ENCODE data around the gene RNF223. TPM values are rescaled to one million over a fixed set of nuclear protein-coding genes. Genes with fewer than 3 reads are reported as not detected.
"Not testable (repeated sequence)": the region's sequence is repeated elsewhere in the genome, so short reads cannot be mapped to it uniquely, and the experiment has no call there.

RNF223 gene
- total RNA-seq, 1 donor from 2014 or later = 0.62 TPM

- no peak for DNase-seq
These were observed 35.6 kb upstream of the RNF223 start for GRCh38 chr1:1109743-1110142.

DNA sequence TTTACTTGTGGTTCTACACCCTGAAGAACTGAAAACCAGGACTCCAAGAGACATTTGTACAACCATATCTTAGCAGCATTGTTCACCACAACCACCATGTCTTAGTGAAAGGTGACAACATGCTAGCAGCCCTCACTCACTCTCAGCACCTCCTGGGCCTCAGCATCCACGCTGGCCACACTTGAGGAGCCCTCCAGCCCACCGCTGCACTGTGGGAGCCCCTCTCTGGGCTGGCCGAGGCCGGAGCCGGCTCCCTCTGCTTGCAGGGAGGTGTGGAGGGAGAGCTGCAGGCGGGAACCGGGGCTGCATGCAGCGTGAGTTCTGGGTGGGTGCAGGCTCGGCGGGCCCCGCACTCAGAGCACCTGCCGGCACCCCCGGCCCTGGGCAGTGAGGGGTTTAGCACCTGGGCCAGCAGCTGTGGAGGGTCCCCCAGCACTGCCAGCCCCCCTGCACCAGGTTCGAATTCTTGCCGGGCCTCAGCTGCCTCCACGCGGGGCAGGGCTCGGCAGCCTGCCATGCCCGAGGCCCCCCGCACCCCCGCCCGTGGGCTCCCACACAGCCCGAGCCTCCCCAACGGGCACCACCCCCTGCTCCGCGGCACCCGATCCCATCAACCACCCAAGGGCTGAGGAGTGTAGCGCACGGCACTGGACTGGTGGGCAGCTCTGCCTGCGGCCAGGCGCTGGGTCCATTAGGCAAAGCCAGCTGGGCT, 32.6 kb upstream of the RNF223 start:
- no peak for DNase-seq

- DNase-seq = not testable (repeated sequence)
These were observed 30.0 kb upstream of the RNF223 start for GRCh38 chr1:1104152-1104551.

DNA sequence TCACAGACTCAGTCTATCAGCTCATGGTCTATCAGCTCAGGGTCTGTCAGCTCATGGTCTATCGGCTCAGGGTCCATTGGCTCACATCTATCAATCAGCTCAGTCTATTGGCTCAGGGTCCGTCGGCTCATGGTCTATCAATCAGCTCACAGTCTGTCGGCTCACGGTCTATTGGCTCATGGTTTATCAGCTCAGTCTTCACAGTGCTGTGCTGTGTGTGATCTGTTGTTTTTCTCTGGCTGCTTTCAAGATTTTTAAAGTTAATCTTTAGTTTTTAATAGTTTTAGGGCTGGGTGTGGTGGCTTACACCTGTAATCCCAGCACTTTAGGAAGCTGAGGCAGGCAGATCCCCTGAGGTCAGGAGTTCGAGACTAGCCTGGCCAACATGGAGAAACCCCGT, 27.4 kb upstream of the RNF223 start:
- no peak for DNase-seq

GRCh38 chr1:1100296-1100695, 26.2 kb upstream of the RNF223 start:
- DNase-seq = no peak

- no peak for DNase-seq
These were observed 25.5 kb upstream of the RNF223 start for GRCh38 chr1:1099506-1100183.

DNA sequence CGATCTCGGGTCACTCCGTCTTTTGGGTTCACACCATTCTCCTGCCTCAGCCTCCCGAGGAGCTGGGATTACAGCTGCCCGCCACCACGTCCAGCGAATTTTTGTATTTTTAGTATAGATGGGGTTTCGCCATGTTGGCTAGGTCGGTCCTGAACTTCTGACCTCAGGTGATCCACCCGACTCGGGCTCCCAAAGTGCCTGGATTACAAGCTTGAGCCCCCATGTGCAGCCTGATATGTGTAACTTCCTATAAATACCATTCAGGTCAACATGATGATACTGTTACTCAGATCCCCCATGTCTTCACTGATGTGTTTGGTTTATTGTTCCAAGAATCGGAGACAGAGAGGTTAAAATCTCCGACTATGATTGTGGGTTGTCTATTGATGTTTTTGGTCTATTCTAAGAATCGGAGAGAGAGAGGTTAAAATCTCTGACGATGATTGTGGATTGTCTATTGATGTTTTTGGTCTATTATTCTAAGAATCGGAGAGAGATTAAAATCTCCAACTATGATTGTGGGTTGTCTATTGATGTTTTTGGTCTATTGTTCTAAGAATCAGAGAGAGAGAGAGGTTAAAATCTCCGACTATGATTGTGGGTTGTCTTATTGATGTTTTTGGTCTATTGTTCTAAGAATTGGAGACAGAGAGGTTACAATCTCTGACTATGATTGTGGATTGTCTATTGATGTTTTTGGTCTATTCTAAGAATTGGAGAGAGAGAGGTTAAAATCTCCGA, 24.7 kb upstream of the RNF223 start:
- no peak for DNase-seq

DNA sequence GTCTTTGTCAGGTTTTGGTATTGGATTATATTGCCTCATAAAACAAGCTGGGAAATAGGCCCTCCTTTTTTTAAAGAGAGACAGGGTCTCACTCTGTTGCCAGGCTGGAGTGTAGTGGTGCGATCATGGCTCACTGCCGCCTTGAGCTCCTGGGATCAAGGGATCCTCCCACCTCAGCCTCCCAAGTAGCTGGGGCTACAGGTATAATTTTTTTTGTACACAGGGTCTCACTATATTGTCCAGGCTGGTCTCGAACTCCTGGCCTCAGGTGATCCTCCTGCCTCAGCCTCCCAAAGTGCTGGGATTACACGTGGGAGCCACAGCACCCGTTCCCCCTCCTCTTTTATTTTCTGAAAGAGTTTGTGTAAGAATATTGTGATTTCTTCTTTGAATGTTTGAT, 22.0 kb upstream of the RNF223 start:
- DNase-seq = not testable (repeated sequence)

- no peak for DNase-seq
These were observed 20.9 kb upstream of the RNF223 start for GRCh38 chr1:1094981-1095380.

- DNase-seq = no peak
These were observed 19.5 kb upstream of the RNF223 start for GRCh38 chr1:1093610-1093943.

GRCh38 chr1:1092894-1093609, 18.9 kb upstream of the RNF223 start:
- no peak for DNase-seq

- no peak for DNase-seq
These were observed 18.2 kb upstream of the RNF223 start for GRCh38 chr1:1092149-1092855.

GRCh38 chr1:1091344-1092148, 17.4 kb upstream of the RNF223 start:
- no peak for DNase-seq

DNA sequence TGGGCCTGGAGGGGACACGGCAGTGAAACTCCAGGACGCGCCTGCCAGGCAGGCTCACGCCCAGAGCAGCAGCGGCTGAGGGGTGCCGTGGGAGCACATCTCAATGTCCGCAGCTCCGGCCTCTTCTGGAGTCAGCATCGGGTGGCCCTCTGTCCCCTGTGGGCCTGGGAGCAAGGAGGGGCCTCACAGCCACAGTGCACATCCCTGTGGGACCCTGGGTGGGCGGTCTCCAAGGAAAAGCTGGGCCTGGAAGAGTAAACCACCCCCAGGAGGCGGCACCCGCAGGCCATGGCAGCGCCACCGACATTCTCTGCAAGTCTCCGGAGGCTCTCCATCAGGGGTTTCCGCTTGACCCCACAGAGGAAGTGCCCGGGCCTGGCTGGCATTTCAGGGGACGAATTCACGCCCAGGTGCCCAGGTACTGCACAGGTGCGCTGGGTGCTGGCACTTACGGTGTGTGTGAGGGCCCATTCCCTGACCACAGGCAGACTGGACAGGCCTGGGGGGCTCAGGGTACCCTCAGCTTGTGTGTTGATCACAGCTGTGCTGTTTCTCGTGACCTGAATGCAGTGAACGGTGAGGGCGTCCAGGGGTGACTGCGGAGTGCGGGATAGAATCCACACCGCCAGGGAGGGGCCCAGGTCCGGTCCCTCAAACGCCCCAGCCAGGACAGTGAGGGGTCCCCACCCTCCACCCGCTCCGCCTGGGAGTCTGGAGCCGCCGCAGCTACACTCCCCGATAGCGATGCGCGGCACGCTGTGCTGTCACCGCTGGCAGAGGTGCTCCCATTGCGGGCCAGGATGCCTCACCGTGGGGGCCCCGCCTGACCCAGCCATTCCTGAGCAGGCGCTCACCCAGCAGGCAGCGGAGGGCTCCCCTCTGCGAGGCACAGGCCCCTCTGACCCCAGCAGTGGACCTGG, 16.6 kb upstream of the RNF223 start:
- DNase-seq = no peak

DNA sequence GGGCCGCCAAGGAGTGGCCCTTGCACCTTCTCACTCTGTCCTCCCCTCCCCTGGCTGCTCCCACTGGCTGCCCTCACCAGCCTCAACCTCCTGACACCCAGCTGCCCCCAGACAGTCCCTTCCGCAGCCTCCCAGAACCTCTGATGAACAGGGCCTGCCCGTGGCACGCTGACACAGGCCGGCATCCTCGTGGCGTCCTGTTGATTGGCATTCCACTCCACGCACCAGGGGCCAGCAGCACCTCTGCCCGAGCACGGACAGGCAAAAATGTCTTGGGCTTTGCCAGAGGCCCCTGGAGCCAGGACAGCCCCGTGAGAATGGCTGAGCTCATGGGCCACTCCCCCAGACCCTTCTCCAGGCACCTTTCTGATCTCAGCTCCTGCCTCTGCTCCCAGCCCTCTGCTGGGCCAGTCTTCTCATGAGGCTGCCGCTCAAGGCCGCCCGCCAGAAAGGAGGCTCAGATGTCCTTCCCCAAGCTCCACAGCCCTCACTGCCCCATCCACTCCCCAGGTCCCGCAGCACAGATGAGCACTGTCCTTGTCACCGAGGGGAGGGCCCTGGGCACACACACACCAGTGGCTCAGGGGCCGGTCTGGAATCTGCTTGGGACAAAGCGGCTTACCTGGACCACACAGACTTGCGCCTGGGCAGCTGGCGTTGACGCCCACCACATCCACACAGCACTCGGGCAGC, 15.8 kb upstream of the RNF223 start:
- DNase-seq = no peak

DNA sequence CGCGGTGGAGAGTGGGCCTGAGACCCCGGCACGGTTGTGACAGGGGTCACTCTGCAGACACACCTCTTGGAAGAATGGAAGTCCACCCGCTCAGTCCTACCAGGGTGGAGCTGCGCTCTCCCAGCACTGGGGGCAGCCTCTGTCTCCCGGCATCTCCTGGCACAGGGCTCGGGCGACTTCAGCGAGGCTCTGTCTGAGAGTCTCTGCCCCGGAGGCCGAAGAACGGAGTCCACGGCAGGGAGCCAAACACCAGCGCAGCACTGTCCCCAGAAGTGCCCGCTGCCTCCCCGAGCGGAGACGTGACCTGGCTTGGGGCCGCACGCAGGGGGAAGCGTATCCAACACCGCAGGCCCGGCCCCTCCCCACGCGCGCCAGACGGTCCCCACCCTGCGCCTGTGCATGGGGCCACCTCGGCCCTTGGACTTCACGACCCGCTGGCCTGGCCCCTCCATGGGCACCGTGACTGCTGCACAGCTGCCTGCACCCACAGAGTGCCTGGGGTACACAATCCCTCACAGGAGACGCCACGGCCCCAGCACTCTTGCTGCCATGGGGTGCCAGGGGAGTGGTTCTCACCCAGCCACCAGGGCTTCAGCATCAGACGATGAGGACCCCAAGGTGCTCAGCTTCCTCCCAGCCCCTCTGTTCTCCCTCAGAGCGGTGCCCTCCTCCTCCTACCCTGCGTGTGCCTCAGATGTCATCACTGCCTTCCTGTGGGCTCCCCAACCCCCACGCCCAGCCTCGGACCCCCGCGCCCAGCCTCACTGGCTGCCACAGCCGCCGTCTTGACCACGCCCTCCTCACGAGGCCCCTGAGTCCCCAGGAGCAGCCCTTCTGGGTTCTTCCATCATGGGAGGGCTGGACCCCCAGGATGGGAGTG, 14.9 kb upstream of the RNF223 start:
- no peak for DNase-seq

DNA sequence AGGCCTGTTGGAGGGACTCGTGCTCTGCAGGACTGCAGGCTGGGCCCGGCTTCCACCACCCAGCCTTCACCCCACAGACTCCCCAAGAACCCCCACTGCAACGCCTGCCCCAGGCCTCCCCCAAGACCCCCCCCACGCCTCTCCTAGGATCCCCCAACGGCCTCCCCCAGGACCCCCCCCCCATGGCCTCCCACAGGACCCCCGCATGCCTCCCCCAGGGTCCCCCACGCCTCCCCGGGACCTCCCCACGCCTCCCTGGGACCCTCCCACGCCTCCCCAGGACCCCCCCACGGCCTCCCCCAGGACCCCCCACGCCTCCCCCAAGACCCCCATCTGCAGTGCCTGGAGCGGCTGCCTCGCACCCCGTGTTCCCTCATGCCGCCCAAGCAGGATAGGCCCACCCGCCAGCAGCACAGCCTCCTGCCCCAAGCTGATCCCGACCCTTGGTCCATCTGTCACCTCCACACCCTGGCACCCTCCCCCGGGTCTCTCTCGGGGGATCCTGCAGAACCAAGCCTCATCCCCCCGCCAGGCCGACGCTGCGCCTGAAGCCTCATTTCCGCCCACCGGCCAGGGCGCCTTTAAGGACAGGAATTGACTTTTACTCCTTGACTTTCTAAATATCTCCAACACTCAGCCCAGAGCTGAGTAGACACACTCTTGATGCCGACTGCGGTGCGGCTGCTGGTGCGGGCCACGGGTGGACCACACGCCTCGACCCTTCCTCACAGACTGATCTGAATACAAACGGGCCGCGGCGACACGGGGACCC, 14.1 kb upstream of the RNF223 start:
- DNase-seq = no peak
